Amniotic epithelial cell (primary cell): ENCODE results near the gene ENKD1.

Experiments used
- DNase-seq: peaks from one replicate; pipeline ENCODE4 v3.0.0-alpha.2; 2010; ENCODE audit warnings: low read depth

ENKD1 gene

GRCh38 chr16:67662653-67663010 is 3.9 kb downstream of the ENKD1 start:
- no peak for DNase-seq

GRCh38 chr16:67661886-67662652 is 4.5 kb downstream of the ENKD1 start:
- DNase-seq: no peak

- peak; percentile 63 for DNase-seq
Observed at GRCh38 chr16:67661101-67661761, 5.3 kb downstream of the ENKD1 start.

GRCh38 chr16:67660564-67661028 is 6.0 kb downstream of the ENKD1 start, which contains the start of gene PARD6A:
Gene PARD6A (plus strand): TSS chr16:67660960. CDS start chr16:67661039, 79 bp downstream.
- peak; percentile 95 for DNase-seq

- DNase-seq: peak; percentile 77
Observed at GRCh38 chr16:67659675-67660563, 6.6 kb downstream of the ENKD1 start, which contains the start of gene ACD. Gene ACD (minus strand): TSS chr16:67660260. CDS start chr16:67660220, 40 bp downstream.

GRCh38 chr16:67658849-67659674 is 7.5 kb downstream of the ENKD1 start:
- DNase-seq: no peak

- no peak for DNase-seq
Observed at GRCh38 chr16:67657751-67658518, 8.6 kb downstream of the ENKD1 start.

GRCh38 chr16:67657017-67657608 is 9.4 kb downstream of the ENKD1 start:
- DNase-seq: no peak

- DNase-seq: no peak
Observed at GRCh38 chr16:67656344-67657016, 10.1 kb downstream of the ENKD1 start.

GRCh38 chr16:67655363-67655762 is 11.2 kb downstream of the ENKD1 start:
- no peak for DNase-seq

- no peak for DNase-seq
Observed at GRCh38 chr16:67654403-67654911, 12.1 kb downstream of the ENKD1 start.

- no peak for DNase-seq
Observed at GRCh38 chr16:67653789-67654402, 12.7 kb downstream of the ENKD1 start.

GRCh38 chr16:67653128-67653788 is 13.3 kb downstream of the ENKD1 start:
- DNase-seq: no peak

- no peak for DNase-seq
Observed at GRCh38 chr16:67652578-67653127, 13.9 kb downstream of the ENKD1 start.

- no peak for DNase-seq
Observed at GRCh38 chr16:67651847-67652246, 14.7 kb downstream of the ENKD1 start.

GRCh38 chr16:67651039-67651438 is 15.5 kb downstream of the ENKD1 start:
- DNase-seq: no peak

- DNase-seq: no peak
Observed at GRCh38 chr16:67650023-67650422, 16.5 kb downstream of the ENKD1 start.

- peak; percentile 34 for DNase-seq
Observed at GRCh38 chr16:67649494-67649931, 17.0 kb downstream of the ENKD1 start.
